OCI-LY3 (cell line): ENCODE measurements around the gene PARD3B.

Experiments used
- CTCF ChIP-seq: fragments of 200-600, 300-600 bp; sonication (generic); IDR thresholded peaks from 2 replicates; pipeline ENCODE4 v1.5.1; 2014; ENCODE audit warnings: antibody characterized with exemption, low read length, low read depth
- EZH2phosphoT487 ChIP-seq: fragments of 200-600 bp; shearing (Covaris generic); IDR thresholded peaks from 2 replicates; pipeline ENCODE4 v1.6.1; 2018; ENCODE audit warnings: antibody characterized with exemption, mixed run types, low read depth

GRCh38 chr2:204737296-204737695 lies 192.0 kb downstream of the PARD3B start:
- TF ChIP-seq CTCF (no peak), EZH2phosphoT487 (no peak)
